Thyroid gland (tissue), 4 donors: ENCODE results near the gene CHN2. TPM values are rescaled to one million over a fixed set of nuclear protein-coding genes. Genes with fewer than 3 reads are reported as not detected.

ENCODE experiments used
- DNase-seq, 2 donors: peaks; one replicate each; pipeline ENCODE4 v3.0.0-alpha.2; 2019
- H3K27ac ChIP-seq, 3 donors: fragments of 200-600 bp; sonication (generic); 1 replicate in 2 of 3; 2 replicates in 1 of 3; pipeline ENCODE4 v1.5.1; 2016 to 2019; ENCODE audit warnings: mild to moderate bottlenecking in 1 of 3, moderate library complexity in 1 of 3
- H3K27me3 ChIP-seq: fragments of 200-600 bp; sonication (generic); one replicate; pipeline ENCODE4 v1.5.1; 2019
- H3K36me3 ChIP-seq, 2 donors: fragments of 200-600 bp; sonication (generic); one replicate each; pipeline ENCODE4 v1.5.1; 2016 to 2019
- H3K4me1 ChIP-seq, 2 donors: fragments of 200-600 bp; sonication (generic); one replicate each; pipeline ENCODE4 v1.5.1; 2017 to 2019
- H3K4me3 ChIP-seq, 3 donors: fragments of 200-600 bp; sonication (generic); replicated peaks in 1 of 3; 1 replicate in 2 of 3; 2 replicates in 1 of 3; pipeline ENCODE4 v1.5.1; 2016; ENCODE audit warnings: mild to moderate bottlenecking in 1 of 3
- H3K9me3 ChIP-seq: fragments of 200-600 bp; sonication (generic); one replicate; pipeline ENCODE4 v1.5.1; 2017
- CTCF ChIP-seq, 6 experiments: fragments of 200-600 bp in 3 of 6; fragments of 450-650 bp in 3 of 6; sonication (generic) in 3 of 6; IDR thresholded peaks; one replicate each; pipeline ENCODE4 v1.5.1; 2016 to 2019; ENCODE audit warnings: antibody characterized with exemption in 6 of 6, mild to moderate bottlenecking in 2 of 6, inconsistent platforms in 1 of 6, moderate library complexity in 1 of 6
- POLR2A ChIP-seq, 2 donors: fragments of 450-650 bp; IDR thresholded peaks; one replicate each; pipeline ENCODE4 v1.6.1; 2017; ENCODE audit warnings: antibody characterized with exemption in 2 of 2, mild to moderate bottlenecking in 2 of 2, moderate library complexity in 1 of 2
- WGBS, 2 donors: methylation state at CpG; one replicate each; pipeline ENCODE4 v1.1.5; 2017; 5-methylcytosine and 5-hydroxymethylcytosine counted together
- intact Hi-C: fragments of 100-400 bp; cut with DNase I; formaldehyde crosslinking; loops from one replicate; pipeline ENCODE4 v1.15.1; 2023
- total RNA-seq, 4 donors: library from RNA; depleted of rRNA; stranded (reverse); fragments of >200 nt; gene quantifications; one replicate each; pipeline ENCODE4 v1.2.3, GENCODE V29; 2016

The CHN2 gene
- total RNA-seq, 4 donors from 2014 or later, result 11.7 to 54.3 (median 41.4) TPM

- no peaks in the 10 kb centered on the region for H3K36me3 ChIP-seq
- H3K27ac ChIP-seq, result no peak overlapping the region
- TF ChIP-seq CTCF (IDR thresholded peaks at IDR 0.05) (no peak), POLR2A (IDR thresholded peaks at IDR 0.05) (no peak)
- WGBS, 2 donors, result 79 to 87% methylated on average over 6 of the region's 6 CpGs
- H3K9me3 ChIP-seq, result no peaks in the 10 kb centered on the region
- intact Hi-C loops, result no loop called here
- H3K4me1 ChIP-seq, result peaks cover 0 to 2% of the 10 kb centered on the region in 2 donors
- no peaks in the 10 kb centered on the region for H3K27me3 ChIP-seq
- no peak overlapping the region for H3K4me3 ChIP-seq
- DNase-seq, result no peak
Observed at GRCh38 chr7:29370531-29371314, 176.1 kb downstream of the CHN2 start.

- WGBS, 2 donors, result 94 to 96% methylated on average over 3 of the region's 3 CpGs
- no peak for TF ChIP-seq CTCF (IDR thresholded peaks at IDR 0.05)
- TF ChIP-seq POLR2A (IDR thresholded peaks at IDR 0.05), result no peak
- Histone ChIP-seq H3K36me3 (no peaks in the 10 kb centered on the region), H3K27ac (no peak overlapping the region), H3K4me3 (no peak overlapping the region), H3K4me1 (peaks cover 0 to 7% of the 10 kb centered on the region in 2 donors), H3K9me3 (no peaks in the 10 kb centered on the region), H3K27me3 (no peaks in the 10 kb centered on the region)
- no peak for DNase-seq
- intact Hi-C loops, result no loop called here
Observed at GRCh38 chr7:29371472-29371871, 176.9 kb downstream of the CHN2 start.

GRCh38 chr7:29372351-29373090 is 177.9 kb downstream of the CHN2 start:
- intact Hi-C loops, result no loop called here
- no peak for DNase-seq
- no peaks in the 10 kb centered on the region for H3K9me3 ChIP-seq
- H3K27ac ChIP-seq, result no peak overlapping the region
- 87 to 91% methylated on average over 3 of the region's 3 CpGs for WGBS, 2 donors
- no peak overlapping the region for H3K4me3 ChIP-seq
- no peak for TF ChIP-seq CTCF (IDR thresholded peaks at IDR 0.05)
- TF ChIP-seq POLR2A (IDR thresholded peaks at IDR 0.05), result no peak
- H3K4me1 ChIP-seq, result peaks cover 0 to 7% of the 10 kb centered on the region in 2 donors
- no peaks in the 10 kb centered on the region for H3K36me3 ChIP-seq
- H3K27me3 ChIP-seq, result no peaks in the 10 kb centered on the region

GRCh38 chr7:29375641-29376562 is 181.3 kb downstream of the CHN2 start:
- Histone ChIP-seq H3K27ac (no peak overlapping the region), H3K4me3 (no peak overlapping the region), H3K36me3 (no peaks in the 10 kb centered on the region), H3K4me1 (peaks cover 0 to 7% of the 10 kb centered on the region in 2 donors), H3K27me3 (no peaks in the 10 kb centered on the region), H3K9me3 (no peaks in the 10 kb centered on the region)
- no peak for DNase-seq
- TF ChIP-seq POLR2A (IDR thresholded peaks at IDR 0.05) (no peak), CTCF (IDR thresholded peaks at IDR 0.05) (no peak)
- intact Hi-C loops, result no loop called here
- WGBS, 2 donors, result 81 to 87% methylated on average over 7 of the region's 7 CpGs
